Measurements from ENCODE around the gene VWC2.

VWC2 gene

DNA sequence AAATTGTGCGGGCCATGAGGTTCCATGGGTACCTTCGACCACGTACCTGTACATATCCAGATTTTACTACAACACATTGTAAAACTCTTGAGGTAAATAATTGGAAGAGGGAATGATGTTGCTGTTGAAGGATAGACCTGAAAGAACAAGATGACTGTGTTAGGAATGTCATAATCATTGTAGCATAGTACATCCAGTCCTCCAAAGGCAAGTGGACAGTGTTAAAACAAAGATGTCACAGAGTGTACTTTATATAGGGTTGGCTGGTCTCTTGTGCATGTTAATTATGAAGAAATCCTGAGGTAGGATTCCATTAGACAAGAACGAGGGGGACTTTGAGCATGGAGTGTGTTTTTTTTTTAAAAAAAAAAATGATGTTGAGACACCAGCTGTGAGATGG lies 30.4 kb downstream of the VWC2 start:
- in situ Hi-C loops (cut with MboI; ENCODE audit: low sequenced_read_pairs, unreplicated experiment) = no loop called here

DNA sequence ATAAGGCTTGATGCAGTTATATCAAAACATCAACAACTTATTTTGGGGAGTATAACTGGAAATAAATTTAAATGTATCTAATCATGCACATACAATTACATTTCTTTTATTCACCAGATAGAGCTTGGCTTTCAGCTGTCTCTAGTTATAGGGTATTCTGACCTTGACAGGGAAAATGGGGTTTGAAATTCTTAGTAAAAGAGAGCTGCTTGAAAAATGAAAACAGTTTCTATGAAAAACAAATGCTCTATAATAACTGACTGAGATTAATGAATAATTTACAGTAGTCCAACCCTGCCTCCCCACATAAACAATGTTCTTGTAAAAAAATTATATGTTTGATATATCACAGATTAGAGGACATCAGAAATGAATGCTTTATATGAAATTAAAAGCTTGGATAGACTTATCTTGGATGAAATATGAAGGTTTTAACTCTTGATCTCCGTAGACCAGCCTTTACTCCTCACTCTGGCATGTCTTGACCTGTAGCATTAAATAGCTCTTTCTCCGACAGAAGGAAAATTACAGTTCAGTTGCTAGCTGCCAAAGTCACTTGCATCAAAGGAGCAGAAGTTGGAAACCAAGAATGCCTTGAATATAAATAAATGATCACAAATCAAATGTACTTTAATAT lies 32.1 kb downstream of the VWC2 start:
- DNase-seq (ENCODE audit: low spot score) = no peak
- in situ Hi-C loops (cut with MboI; ENCODE audit: low sequenced_read_pairs, unreplicated experiment) = no loop called here
- TF ChIP-seq, protein P1, sequence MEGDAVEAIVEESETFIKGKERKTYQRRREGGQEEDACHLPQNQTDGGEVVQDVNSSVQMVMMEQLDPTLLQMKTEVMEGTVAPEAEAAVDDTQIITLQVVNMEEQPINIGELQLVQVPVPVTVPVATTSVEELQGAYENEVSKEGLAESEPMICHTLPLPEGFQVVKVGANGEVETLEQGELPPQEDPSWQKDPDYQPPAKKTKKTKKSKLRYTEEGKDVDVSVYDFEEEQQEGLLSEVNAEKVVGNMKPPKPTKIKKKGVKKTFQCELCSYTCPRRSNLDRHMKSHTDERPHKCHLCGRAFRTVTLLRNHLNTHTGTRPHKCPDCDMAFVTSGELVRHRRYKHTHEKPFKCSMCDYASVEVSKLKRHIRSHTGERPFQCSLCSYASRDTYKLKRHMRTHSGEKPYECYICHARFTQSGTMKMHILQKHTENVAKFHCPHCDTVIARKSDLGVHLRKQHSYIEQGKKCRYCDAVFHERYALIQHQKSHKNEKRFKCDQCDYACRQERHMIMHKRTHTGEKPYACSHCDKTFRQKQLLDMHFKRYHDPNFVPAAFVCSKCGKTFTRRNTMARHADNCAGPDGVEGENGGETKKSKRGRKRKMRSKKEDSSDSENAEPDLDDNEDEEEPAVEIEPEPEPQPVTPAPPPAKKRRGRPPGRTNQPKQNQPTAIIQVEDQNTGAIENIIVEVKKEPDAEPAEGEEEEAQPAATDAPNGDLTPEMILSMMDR (IDR thresholded peaks at IDR 0.05; ENCODE audit: borderline replicate concordance, control extremely low read depth, extremely low read depth, insufficient read depth, missing control alignments) = no peak

More for the DNA sequence above, 30.4 kb downstream of the VWC2 start:
- DNase-seq (ENCODE audit: low spot score) = no peak
- TF ChIP-seq, protein P1 (IDR thresholded peaks at IDR 0.05; ENCODE audit: borderline replicate concordance, control extremely low read depth, extremely low read depth, insufficient read depth, missing control alignments) = no peak

DNA sequence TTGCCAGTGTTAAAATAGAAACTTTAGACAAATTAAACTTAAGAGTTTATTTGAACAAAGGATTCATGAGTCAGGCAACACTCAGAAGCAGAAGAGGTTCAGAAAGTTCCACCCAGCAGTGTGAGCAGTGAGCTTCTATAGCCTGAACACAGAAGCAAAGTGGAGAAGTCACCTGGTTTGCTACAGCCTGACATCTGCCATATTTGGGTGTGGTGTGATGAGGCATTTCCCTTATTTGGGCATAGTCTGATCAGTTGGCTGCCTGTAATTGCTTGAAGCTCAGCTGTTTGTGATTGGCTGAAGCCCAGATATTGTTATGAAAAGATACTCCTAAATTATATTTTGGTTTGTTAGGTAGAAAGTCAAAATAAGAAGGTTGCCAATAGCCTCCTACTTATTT lies 39.1 kb downstream of the VWC2 start:
- in situ Hi-C loops (cut with MboI; ENCODE audit: low sequenced_read_pairs, unreplicated experiment) = no loop called here
- TF ChIP-seq, protein P1 (IDR thresholded peaks at IDR 0.05; ENCODE audit: borderline replicate concordance, control extremely low read depth, extremely low read depth, insufficient read depth, missing control alignments) = no peak
- no peak for DNase-seq (ENCODE audit: low spot score)

DNA sequence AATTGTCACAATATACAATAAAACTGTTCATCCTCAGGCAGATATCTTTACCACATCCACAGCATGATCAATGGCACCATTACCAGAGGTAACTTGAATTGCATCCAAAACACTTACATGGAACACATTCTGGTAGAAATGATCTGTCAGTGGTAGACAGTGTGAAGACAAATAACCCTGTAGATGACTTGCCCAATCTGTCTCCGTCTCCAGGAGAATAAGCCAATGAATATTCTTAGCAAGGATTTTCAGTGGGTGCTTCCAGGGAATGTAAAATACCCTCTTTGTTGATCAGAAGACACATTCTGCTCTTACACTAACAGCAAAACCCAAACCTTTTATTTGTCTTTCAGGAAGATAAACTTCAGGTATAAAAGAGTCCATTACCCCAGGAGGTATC lies 43.8 kb downstream of the VWC2 start:
- DNase-seq (ENCODE audit: low spot score) = no peak
- TF ChIP-seq, protein P1 (IDR thresholded peaks at IDR 0.05; ENCODE audit: borderline replicate concordance, control extremely low read depth, extremely low read depth, insufficient read depth, missing control alignments) = no peak
- in situ Hi-C loops (cut with MboI; ENCODE audit: low sequenced_read_pairs, unreplicated experiment) = no loop called here

DNA sequence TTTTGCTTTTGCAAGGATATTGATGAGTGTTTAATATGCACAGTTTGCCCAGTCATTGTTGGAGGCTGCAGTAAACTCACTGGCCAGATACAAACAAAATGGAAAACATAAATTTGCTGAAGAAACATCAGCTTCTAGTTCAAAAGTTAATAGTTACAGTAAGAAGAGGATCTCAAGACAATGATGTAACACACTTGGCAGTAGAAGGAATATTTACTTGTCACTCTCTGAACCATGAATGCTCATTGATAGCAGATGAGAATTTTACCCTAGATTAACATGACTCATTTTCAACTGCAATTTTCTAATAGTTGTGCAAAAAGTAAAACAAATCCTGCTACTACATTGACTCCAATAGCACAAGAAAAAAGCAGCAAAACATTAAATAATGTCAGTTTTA lies 47.7 kb downstream of the VWC2 start:
- in situ Hi-C loops (cut with MboI; ENCODE audit: low sequenced_read_pairs, unreplicated experiment) = no loop called here
- TF ChIP-seq, protein P1 (IDR thresholded peaks at IDR 0.05; ENCODE audit: borderline replicate concordance, control extremely low read depth, extremely low read depth, insufficient read depth, missing control alignments) = no peak
- no peak for DNase-seq (ENCODE audit: low spot score)

DNA sequence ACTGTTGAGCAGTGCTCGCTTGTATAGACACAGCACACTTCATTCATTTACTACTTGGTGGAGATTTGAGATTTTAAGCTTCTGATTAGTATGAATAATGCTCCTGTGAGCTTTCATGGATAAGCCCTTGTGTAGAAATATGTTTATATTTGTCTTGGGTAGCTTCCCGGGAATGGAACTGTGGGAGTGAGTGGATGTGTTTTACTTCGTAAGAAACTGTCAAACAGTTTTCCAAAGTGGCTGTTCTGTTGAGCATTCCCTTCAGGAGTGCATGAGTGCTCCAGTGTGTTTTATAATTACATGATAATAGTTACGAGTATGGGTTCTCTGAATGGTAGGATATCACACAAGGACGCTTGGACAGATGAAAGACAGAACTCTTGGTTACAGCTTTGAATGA lies 49.4 kb downstream of the VWC2 start:
- no peak for DNase-seq (ENCODE audit: low spot score)
- in situ Hi-C loops (cut with MboI; ENCODE audit: low sequenced_read_pairs, unreplicated experiment) = no loop called here
- TF ChIP-seq, protein P1 (IDR thresholded peaks at IDR 0.05; ENCODE audit: borderline replicate concordance, control extremely low read depth, extremely low read depth, insufficient read depth, missing control alignments) = no peak
